WERI-Rb-1 (cell line): ENCODE results near the gene NDUFS4.

Experiments used
- DNase-seq: peaks from one replicate; pipeline ENCODE4 v3.0.0-alpha.2; 2020
- H3K27ac ChIP-seq: fragments of 250-450 bp; sonication (Bioruptor Pico); 2 replicates; pipeline ENCODE4 v1.5.1; 2020; ENCODE audit warnings: mild to moderate bottlenecking, moderate library complexity
- H3K27me3 ChIP-seq: fragments of 250-450 bp; sonication (Bioruptor Pico); 2 replicates; pipeline ENCODE4 v1.5.1; 2021; ENCODE audit warnings: mild to moderate bottlenecking, low read depth, moderate library complexity; ENCODE audit not compliant: insufficient read depth, severe bottlenecking
- H3K36me3 ChIP-seq: fragments of 250-450 bp; sonication (Bioruptor Pico); 2 replicates; pipeline ENCODE4 v1.5.1; 2020; ENCODE audit warnings: mild to moderate bottlenecking, moderate library complexity
- H3K4me3 ChIP-seq: 2 replicates; pipeline ENCODE4 v1.5.1; 2011; ENCODE audit warnings: low read depth, mild to moderate bottlenecking, control low read depth, low read length
- H3K9me3 ChIP-seq: fragments of 250-450 bp; sonication (Bioruptor Pico); 2 replicates; pipeline ENCODE4 v1.5.1; 2021; ENCODE audit warnings: mild to moderate bottlenecking, moderate library complexity; ENCODE audit not compliant: severe bottlenecking
- CTCF ChIP-seq: IDR thresholded peaks from 2 replicates; pipeline ENCODE4 v1.5.1; 2011; ENCODE audit warnings: low read depth, mild to moderate bottlenecking, control low read depth, inconsistent platforms, low read length

NDUFS4 gene

GRCh38 chr5:53549792-53550191, 10.6 kb upstream of the NDUFS4 start:
- no peak for TF ChIP-seq CTCF
- no peak overlapping the region for H3K4me3 ChIP-seq
- H3K9me3 ChIP-seq = no peaks in the 10 kb centered on the region
- H3K27ac ChIP-seq = no peak overlapping the region
- H3K36me3 ChIP-seq = no peaks in the 10 kb centered on the region
- H3K27me3 ChIP-seq = no peaks in the 10 kb centered on the region
- no peak for DNase-seq

DNA sequence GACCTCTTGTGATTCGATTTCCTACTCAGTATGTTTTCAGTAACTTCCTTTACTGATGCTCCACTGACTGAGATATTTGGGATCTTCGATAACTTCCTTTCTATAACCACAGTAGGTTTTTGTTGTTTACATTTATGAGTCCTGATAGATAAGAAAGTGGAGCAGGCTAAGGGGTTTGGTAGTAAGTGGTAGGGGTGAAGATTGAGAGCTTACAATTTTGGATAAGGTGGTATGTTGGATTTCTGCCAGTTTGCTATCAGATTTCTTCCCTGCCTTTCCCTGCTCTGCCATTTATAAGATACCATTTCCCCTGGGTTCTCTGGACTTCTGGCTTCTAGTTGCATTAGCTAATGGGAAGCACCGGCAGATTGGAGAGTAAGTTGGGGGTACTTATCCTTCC, 7.9 kb upstream of the NDUFS4 start:
- no peak overlapping the region for H3K4me3 ChIP-seq
- H3K27me3 ChIP-seq = no peaks in the 10 kb centered on the region
- DNase-seq = no peak
- no peaks in the 10 kb centered on the region for H3K9me3 ChIP-seq
- TF ChIP-seq CTCF = no peak
- no peak overlapping the region for H3K27ac ChIP-seq
- H3K36me3 ChIP-seq = no peaks in the 10 kb centered on the region

GRCh38 chr5:53554444-53554843, 6.0 kb upstream of the NDUFS4 start:
- H3K4me3 ChIP-seq = no peak overlapping the region
- H3K27me3 ChIP-seq = no peaks in the 10 kb centered on the region
- TF ChIP-seq CTCF = no peak
- H3K36me3 ChIP-seq = no peaks in the 10 kb centered on the region
- H3K27ac ChIP-seq = no peak overlapping the region
- DNase-seq = no peak
- H3K9me3 ChIP-seq = peaks cover 7% of the 10 kb centered on the region

GRCh38 chr5:53555160-53555559, 5.3 kb upstream of the NDUFS4 start:
- no peak overlapping the region for H3K27ac ChIP-seq
- peaks cover 7% of the 10 kb centered on the region for H3K9me3 ChIP-seq
- H3K36me3 ChIP-seq = no peaks in the 10 kb centered on the region
- H3K4me3 ChIP-seq = no peak overlapping the region
- no peak for DNase-seq
- TF ChIP-seq CTCF = no peak
- H3K27me3 ChIP-seq = no peaks in the 10 kb centered on the region

DNA sequence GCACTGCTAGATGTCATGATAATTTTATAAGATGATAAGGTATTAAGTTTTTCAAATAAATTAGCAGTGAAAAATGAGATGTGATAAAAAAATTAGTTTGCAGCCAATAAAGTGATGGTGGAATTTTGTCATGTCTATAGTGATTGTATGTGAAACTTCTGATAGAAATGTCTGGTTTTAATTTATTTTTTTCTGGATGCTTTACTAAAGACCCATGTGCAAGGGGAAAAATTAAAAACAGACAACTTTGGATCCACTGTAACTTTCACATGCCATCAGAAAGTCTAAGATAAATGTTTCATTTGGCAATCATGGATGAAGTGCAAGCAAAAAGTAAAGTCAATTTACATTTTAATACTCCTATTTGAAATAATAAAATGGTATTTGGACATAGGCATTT, 4.4 kb upstream of the NDUFS4 start:
- no peak for TF ChIP-seq CTCF
- Histone ChIP-seq H3K9me3 (peaks cover 7% of the 10 kb centered on the region), H3K4me3 (no peak overlapping the region), H3K27ac (no peak overlapping the region), H3K36me3 (0 out of 2 replicates have a peak, but pooled peaks cover 3% of the 10 kb centered on the region), H3K27me3 (no peaks in the 10 kb centered on the region)
- DNase-seq = no peak

DNA sequence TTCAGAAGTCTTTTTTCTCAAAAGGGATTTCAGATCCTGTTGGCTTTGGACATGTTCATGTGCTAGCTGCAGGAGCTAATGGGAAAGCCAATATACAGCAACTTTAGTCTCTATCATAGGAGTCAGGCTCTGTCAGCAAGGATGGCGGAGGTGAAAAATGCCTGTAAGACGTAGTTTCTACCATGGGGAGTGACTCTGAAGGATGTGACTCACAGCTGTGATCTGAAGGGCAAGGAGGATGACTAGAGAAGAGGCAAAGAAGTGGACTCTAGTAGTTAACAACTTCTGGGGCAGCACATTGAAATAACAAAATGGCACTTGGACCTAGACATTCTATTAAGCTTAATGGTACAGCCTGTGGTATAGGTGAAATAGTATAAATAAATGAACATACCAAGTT, 3.1 kb upstream of the NDUFS4 start:
- TF ChIP-seq CTCF = no peak
- H3K36me3 ChIP-seq = 0 out of 2 replicates have a peak, but pooled peaks cover 3% of the 10 kb centered on the region

More for the DNA sequence above, 3.1 kb upstream of the NDUFS4 start:
- peaks cover 7% of the 10 kb centered on the region for H3K9me3 ChIP-seq
- H3K27me3 ChIP-seq = no peaks in the 10 kb centered on the region
- H3K4me3 ChIP-seq = no peak overlapping the region
- no peak overlapping the region for H3K27ac ChIP-seq
- no peak for DNase-seq
